Neural progenitor cell (in vitro differentiated cells): ENCODE measurements around the gene GCK. TPM values are rescaled to one million over a fixed set of nuclear protein-coding genes. Genes with fewer than 3 reads are reported as not detected.

ENCODE experiments used
- DNase-seq: peaks from one replicate; pipeline ENCODE4 v3.0.0-alpha.2; 2016; ENCODE audit warnings: low spot score
- H2AFZ ChIP-seq: fragments of 200-600 bp; sonication (generic); replicated peaks from 2 replicates; pipeline ENCODE4 v1.6.1; 2016; ENCODE audit warnings: antibody characterized with exemption
- H3F3A ChIP-seq: fragments of 200-600 bp; sonication (generic); 2 replicates; pipeline ENCODE4 v1.6.1; 2016; ENCODE audit warnings: antibody characterized with exemption, low read depth
- H3K27ac ChIP-seq: fragments of 200-600 bp; sonication (generic); 2 replicates; pipeline ENCODE4 v1.5.1; 2016; ENCODE audit warnings: mild to moderate bottlenecking
- H3K27me3 ChIP-seq: fragments of 200-600 bp; sonication (generic); 2 replicates; pipeline ENCODE4 v1.6.1; 2016; ENCODE audit warnings: mild to moderate bottlenecking, moderate library complexity
- H3K36me3 ChIP-seq: fragments of 200-600 bp; sonication (generic); 2 replicates; pipeline ENCODE4 v1.5.1; 2016
- H3K4me1 ChIP-seq: fragments of 200-600 bp; sonication (generic); 2 replicates; pipeline ENCODE4 v1.6.1; 2016; ENCODE audit warnings: mixed run types
- H3K4me2 ChIP-seq: fragments of 200-600 bp; sonication (generic); 2 replicates; pipeline ENCODE4 v1.6.1; 2016
- H3K4me3 ChIP-seq: fragments of 200-600 bp; sonication (generic); 2 replicates; pipeline ENCODE4 v1.5.1; 2016
- H3K79me2 ChIP-seq: fragments of 200-600 bp; sonication (generic); 2 replicates; pipeline ENCODE4 v1.6.1; 2016; ENCODE audit warnings: low read depth
- H3K9ac ChIP-seq: fragments of 200-600 bp; sonication (generic); 2 replicates; pipeline ENCODE4 v1.6.1; 2016
- H3K9me3 ChIP-seq: fragments of 200-600 bp; sonication (generic); 2 replicates; pipeline ENCODE4 v1.5.1; 2016; ENCODE audit warnings: low read depth
- H4K20me1 ChIP-seq: fragments of 200-600 bp; sonication (generic); 2 replicates; pipeline ENCODE4 v1.6.1; 2016; ENCODE audit warnings: low read depth
- H3K27ac Mint-ChIP-seq: 3 replicates; pipeline ENCODE4 v1.8.0; 2021; ENCODE audit warnings: mixed read lengths
- H3K27me3 Mint-ChIP-seq: 2 replicates; pipeline ENCODE4 v1.8.0; 2022; ENCODE audit warnings: low read depth, mild to moderate bottlenecking, inconsistent platforms, moderate library complexity, mixed read lengths; ENCODE audit not compliant: insufficient read depth
- H3K36me3 Mint-ChIP-seq: 3 replicates; pipeline ENCODE4 v1.8.0; 2021; ENCODE audit warnings: mixed read lengths
- H3K4me1 Mint-ChIP-seq: 3 replicates; pipeline ENCODE4 v1.8.0; 2021; ENCODE audit warnings: mixed read lengths
- H3K4me3 Mint-ChIP-seq: 3 replicates; pipeline ENCODE4 v1.8.0; 2021; ENCODE audit warnings: mild to moderate bottlenecking, moderate library complexity, mixed read lengths
- H3K9me3 Mint-ChIP-seq: 3 replicates; pipeline ENCODE4 v1.8.0; 2020; ENCODE audit warnings: mixed read lengths
- CTCF ChIP-seq: fragments of 200-600 bp; sonication (generic); IDR thresholded peaks from 2 replicates; pipeline ENCODE4 v1.5.1; 2017; ENCODE audit warnings: antibody characterized with exemption, mild to moderate bottlenecking
- EZH2 ChIP-seq: fragments of 200-600 bp; sonication (generic); IDR thresholded peaks from 2 replicates; pipeline ENCODE4 v1.6.1; 2017; ENCODE audit warnings: antibody characterized with exemption, mild to moderate bottlenecking, moderate library complexity
- EZH2phosphoT487 ChIP-seq: fragments of 200-600 bp; sonication (generic); IDR thresholded peaks from 2 replicates; pipeline ENCODE4 v1.6.1; 2017; ENCODE audit warnings: antibody characterized with exemption
- total RNA-seq: library from RNA; depleted of rRNA; stranded (reverse); fragments of >200 nt; gene quantifications from 2 replicates; pipeline ENCODE4 v1.2.3, GENCODE V29; 2015; ENCODE audit warnings: low replicate concordance

Gene GCK
- total RNA-seq, 1 donor from 2014 or later = not detected

GRCh38 chr7:44212581-44213184, 23.4 kb upstream of the GCK start:
- Histone ChIP-seq H3K4me3 (no peak overlapping the region), H3K27ac (peak overlapping the region; percentile 21), H3K9me3 (no peaks in the 10 kb centered on the region), H4K20me1 (no peaks in the 10 kb centered on the region), H3K36me3 (no peaks in the 10 kb centered on the region), H3K79me2 (no peaks in the 10 kb centered on the region), H3K27me3 (no peaks in the 10 kb centered on the region), H3F3A (peaks cover 12% of the 10 kb centered on the region), H3K9ac (no peak overlapping the region), H2AFZ (no peak overlapping the region), H3K4me2 (no peak overlapping the region), H3K4me1 (peaks cover 27% of the 10 kb centered on the region)
- no peaks in the 10 kb centered on the region for H3K9me3 Mint-ChIP-seq
- H3K4me1 Mint-ChIP-seq = peaks cover 29% of the 10 kb centered on the region
- no peak for DNase-seq
- TF ChIP-seq EZH2phosphoT487 = no peak
- no peak for TF ChIP-seq EZH2
- TF ChIP-seq CTCF = no peak
- H3K27me3 Mint-ChIP-seq = peaks cover 5% of the 10 kb centered on the region
- H3K27ac Mint-ChIP-seq = no peak overlapping the region
- no peak overlapping the region for H3K4me3 Mint-ChIP-seq
- H3K36me3 Mint-ChIP-seq = peaks cover 17% of the 10 kb centered on the region

DNA sequence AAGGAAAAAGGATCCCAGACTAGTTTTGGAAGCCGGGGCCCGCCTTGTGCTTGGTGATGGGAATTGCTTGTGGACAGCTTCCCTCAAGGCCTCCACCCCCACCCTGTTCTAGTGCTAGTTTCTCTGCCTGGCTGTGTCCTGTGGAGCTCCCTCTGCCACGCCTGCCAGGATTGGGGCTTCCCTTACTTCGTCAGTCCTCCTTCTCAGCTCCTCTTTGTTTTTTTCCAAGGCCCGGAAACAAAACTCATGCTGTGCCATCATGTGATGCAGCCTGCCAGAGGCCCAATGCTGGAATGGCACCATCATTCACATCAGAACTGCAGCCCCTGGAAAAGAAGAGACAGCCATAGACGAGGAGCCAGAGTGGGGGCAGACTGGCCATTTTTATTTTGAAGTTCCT, 22.8 kb upstream of the GCK start:
- H3K36me3 ChIP-seq = no peaks in the 10 kb centered on the region
- no peaks in the 10 kb centered on the region for H3K79me2 ChIP-seq
- no peaks in the 10 kb centered on the region for H3K27me3 ChIP-seq
- no peak overlapping the region for H3K4me3 ChIP-seq
- peak overlapping the region; percentile 3 for H3K4me2 ChIP-seq
- no peaks in the 10 kb centered on the region for H3K9me3 ChIP-seq
- no peaks in the 10 kb centered on the region for H4K20me1 ChIP-seq
- H3K27me3 Mint-ChIP-seq = peaks cover 5% of the 10 kb centered on the region
- peaks cover 21% of the 10 kb centered on the region for H3K4me1 ChIP-seq
- TF ChIP-seq EZH2phosphoT487 = no peak
- no peak for TF ChIP-seq CTCF
- TF ChIP-seq EZH2 = no peak
- no peak overlapping the region for H3K4me3 Mint-ChIP-seq
- peak overlapping the region; percentile 42 for H3K9ac ChIP-seq
- peaks cover 26% of the 10 kb centered on the region for H3K4me1 Mint-ChIP-seq
- no peaks in the 10 kb centered on the region for H3K9me3 Mint-ChIP-seq
- peaks cover 17% of the 10 kb centered on the region for H3K36me3 Mint-ChIP-seq
- no peak for DNase-seq
- H2AFZ ChIP-seq = no peak overlapping the region
- no peak overlapping the region for H3K27ac Mint-ChIP-seq
- peak overlapping the region; percentile 21 for H3K27ac ChIP-seq
- peaks cover 12% of the 10 kb centered on the region for H3F3A ChIP-seq

GRCh38 chr7:44211126-44211675, 22.0 kb upstream of the GCK start:
- Histone ChIP-seq H3K4me1 (peaks cover 17% of the 10 kb centered on the region), H3K27me3 (no peaks in the 10 kb centered on the region), H3F3A (peaks cover 12% of the 10 kb centered on the region), H3K4me2 (peak overlapping the region; percentile 3), H3K27ac (peak overlapping the region; percentile 11), H2AFZ (no peak overlapping the region), H3K9ac (peak overlapping the region; percentile 42), H3K36me3 (no peaks in the 10 kb centered on the region), H3K4me3 (no peak overlapping the region), H3K9me3 (no peaks in the 10 kb centered on the region), H4K20me1 (no peaks in the 10 kb centered on the region), H3K79me2 (no peaks in the 10 kb centered on the region)
- Mint-ChIP-seq H3K9me3 (no peaks in the 10 kb centered on the region), H3K4me1 (peaks cover 19% of the 10 kb centered on the region), H3K36me3 (peaks cover 19% of the 10 kb centered on the region), H3K27ac (no peak overlapping the region), H3K4me3 (no peak overlapping the region), H3K27me3 (peaks cover 6% of the 10 kb centered on the region)
- no peak for DNase-seq
- TF ChIP-seq CTCF (no peak), EZH2phosphoT487 (no peak), EZH2 (no peak)
